Measurements from ENCODE around the gene ZFHX3. TPM values are rescaled to one million over a fixed set of nuclear protein-coding genes. Genes with fewer than 3 reads are reported as not detected.
A peak's percentile ranks its signal among the peaks of the same experiment; 100 is the strongest.

The ZFHX3 gene
- total and polyA plus RNA-seq, 4 donors: 2.6 to 32.7 (median 14.7) TPM

- peaks cover 0 to 5% (median 1%) of the 10 kb centered on the region in 4 donors for H3K36me3 ChIP-seq (ENCODE audit: control insufficient read depth in 4 of 4, insufficient read depth in 4 of 4, low read length in 4 of 4)
- ATAC-seq (ENCODE audit: insufficient read depth, low FRiP score): no peak
- no peak overlapping the region for H3K27ac ChIP-seq (ENCODE audit: low read depth in 1 of 2, low read length in 1 of 2)
- H3K27me3 ChIP-seq (ENCODE audit: control insufficient read depth in 3 of 3, insufficient read depth in 3 of 3, low read length in 2 of 3): no peaks in the 10 kb centered on the region
- TF ChIP-seq CTCF (IDR thresholded peaks at IDR 0.05; ENCODE audit: control extremely low read depth, extremely low read depth): no peak
- peaks cover 0 to 1% (median 0%) of the 10 kb centered on the region in 4 donors for H3K9me3 ChIP-seq (ENCODE audit: control insufficient read depth in 4 of 4, insufficient read depth in 3 of 4, low read length in 3 of 4)
- H3K9ac ChIP-seq (ENCODE audit: insufficient read depth in 1 of 2, low read length in 2 of 2): no peak overlapping the region
- 82 to 87% methylated on average over 4 of the region's 4 CpGs for WGBS, 2 donors
- peaks cover 0 to 25% (median 5%) of the 10 kb centered on the region in 5 donors for H3K4me1 ChIP-seq (ENCODE audit: control insufficient read depth in 5 of 5, insufficient read depth in 5 of 5, low read length in 5 of 5)
- peak in 2 of 3 donors; percentile 31 to 34 for DNase-seq
- H3K4me3 ChIP-seq: no peak overlapping the region
Measured at GRCh38 chr16:72783716-72784318, 264.1 kb downstream of the ZFHX3 start.

GRCh38 chr16:72769876-72770275, 278.1 kb downstream of the ZFHX3 start:
- no peak for ATAC-seq (ENCODE audit: insufficient read depth, low FRiP score)
- no peak for TF ChIP-seq CTCF (IDR thresholded peaks at IDR 0.05; ENCODE audit: control extremely low read depth, extremely low read depth)

GRCh38 chr16:72768591-72768990, 279.3 kb downstream of the ZFHX3 start:
- H3K27ac ChIP-seq (ENCODE audit: low read depth in 1 of 2, low read length in 1 of 2): no peak overlapping the region
- H3K9ac ChIP-seq (ENCODE audit: insufficient read depth in 1 of 2, low read length in 2 of 2): no peak overlapping the region
- no peaks in the 10 kb centered on the region for H3K4me1 ChIP-seq (ENCODE audit: control insufficient read depth in 5 of 5, insufficient read depth in 5 of 5, low read length in 5 of 5)
- no peaks in the 10 kb centered on the region for H3K36me3 ChIP-seq (ENCODE audit: control insufficient read depth in 4 of 4, insufficient read depth in 4 of 4, low read length in 4 of 4)
- 60 to 69% methylated on average over 5 of the region's 5 CpGs for WGBS, 2 donors
- H3K4me3 ChIP-seq: no peak overlapping the region
- DNase-seq (peak in 2 of 3 donors; percentile 21 to 41), ATAC-seq (ENCODE audit: insufficient read depth, low FRiP score) (no peak)
- H3K27me3 ChIP-seq (ENCODE audit: control insufficient read depth in 3 of 3, insufficient read depth in 3 of 3, low read length in 2 of 3): no peaks in the 10 kb centered on the region
- TF ChIP-seq CTCF (IDR thresholded peaks at IDR 0.05; ENCODE audit: control extremely low read depth, extremely low read depth): no peak
- H3K9me3 ChIP-seq (ENCODE audit: control insufficient read depth in 4 of 4, insufficient read depth in 3 of 4, low read length in 3 of 4): peaks cover 0 to 3% (median 0%) of the 10 kb centered on the region in 4 donors

More at GRCh38 chr16:72769876-72770275, 278.1 kb downstream of the ZFHX3 start:
- 89 to 90% methylated on average over 1 of the region's 1 CpG for WGBS, 2 donors
- H3K27ac ChIP-seq (ENCODE audit: low read depth in 1 of 2, low read length in 1 of 2): no peak overlapping the region
- peaks cover 0 to 3% (median 0%) of the 10 kb centered on the region in 4 donors for H3K9me3 ChIP-seq (ENCODE audit: control insufficient read depth in 4 of 4, insufficient read depth in 3 of 4, low read length in 3 of 4)
- H3K4me1 ChIP-seq (ENCODE audit: control insufficient read depth in 5 of 5, insufficient read depth in 5 of 5, low read length in 5 of 5): no peaks in the 10 kb centered on the region
- no peaks in the 10 kb centered on the region for H3K36me3 ChIP-seq (ENCODE audit: control insufficient read depth in 4 of 4, insufficient read depth in 4 of 4, low read length in 4 of 4)
- DNase-seq: no peak
- H3K4me3 ChIP-seq: no peak overlapping the region
- no peaks in the 10 kb centered on the region for H3K27me3 ChIP-seq (ENCODE audit: control insufficient read depth in 3 of 3, insufficient read depth in 3 of 3, low read length in 2 of 3)
- no peak overlapping the region for H3K9ac ChIP-seq (ENCODE audit: insufficient read depth in 1 of 2, low read length in 2 of 2)

- WGBS, 2 donors: 87 to 94% methylated on average over 2 of the region's 2 CpGs
- no peak for ATAC-seq (ENCODE audit: insufficient read depth, low FRiP score)
- H3K9me3 ChIP-seq (ENCODE audit: control insufficient read depth in 4 of 4, insufficient read depth in 3 of 4, low read length in 3 of 4): peaks cover 0 to 3% (median 0%) of the 10 kb centered on the region in 4 donors
Measured at GRCh38 chr16:72766506-72766905, 281.4 kb downstream of the ZFHX3 start.

More at GRCh38 chr16:72766506-72766905, 281.4 kb downstream of the ZFHX3 start:
- no peak overlapping the region for H3K4me3 ChIP-seq
- no peak for DNase-seq
- H3K9ac ChIP-seq (ENCODE audit: insufficient read depth in 1 of 2, low read length in 2 of 2): no peak overlapping the region
- no peaks in the 10 kb centered on the region for H3K4me1 ChIP-seq (ENCODE audit: control insufficient read depth in 5 of 5, insufficient read depth in 5 of 5, low read length in 5 of 5)
- TF ChIP-seq CTCF (IDR thresholded peaks at IDR 0.05; ENCODE audit: control extremely low read depth, extremely low read depth): no peak
- H3K36me3 ChIP-seq (ENCODE audit: control insufficient read depth in 4 of 4, insufficient read depth in 4 of 4, low read length in 4 of 4): no peaks in the 10 kb centered on the region
- H3K27me3 ChIP-seq (ENCODE audit: control insufficient read depth in 3 of 3, insufficient read depth in 3 of 3, low read length in 2 of 3): no peaks in the 10 kb centered on the region
- no peak overlapping the region for H3K27ac ChIP-seq (ENCODE audit: low read depth in 1 of 2, low read length in 1 of 2)
